ENCODE data around the gene CA10. TPM values are rescaled to one million over a fixed set of nuclear protein-coding genes. Genes with fewer than 3 reads are reported as not detected.

The CA10 gene
- total RNA-seq, 4 donors from 2014 or later = not detected

DNA sequence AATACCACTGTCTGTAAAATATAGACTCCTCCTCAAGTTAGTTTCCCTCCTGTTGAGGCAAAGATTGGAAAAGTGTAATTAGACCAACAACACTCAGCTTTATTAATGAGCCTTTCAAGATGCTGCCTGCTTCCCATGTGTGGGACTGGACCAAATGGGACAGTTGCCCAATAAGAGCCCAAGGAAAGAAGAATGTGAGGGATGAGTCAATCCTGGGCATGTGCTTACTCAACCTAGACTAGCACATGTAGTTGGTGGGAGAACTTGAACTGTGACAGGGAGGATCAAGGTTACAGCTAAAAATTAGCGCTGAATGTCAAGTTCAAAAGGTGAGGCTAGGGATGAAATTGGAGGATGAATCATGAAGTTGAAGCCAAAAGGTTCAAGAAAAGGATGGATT is 435.5 kb downstream of the CA10 start:
- TF ChIP-seq, protein P1, sequence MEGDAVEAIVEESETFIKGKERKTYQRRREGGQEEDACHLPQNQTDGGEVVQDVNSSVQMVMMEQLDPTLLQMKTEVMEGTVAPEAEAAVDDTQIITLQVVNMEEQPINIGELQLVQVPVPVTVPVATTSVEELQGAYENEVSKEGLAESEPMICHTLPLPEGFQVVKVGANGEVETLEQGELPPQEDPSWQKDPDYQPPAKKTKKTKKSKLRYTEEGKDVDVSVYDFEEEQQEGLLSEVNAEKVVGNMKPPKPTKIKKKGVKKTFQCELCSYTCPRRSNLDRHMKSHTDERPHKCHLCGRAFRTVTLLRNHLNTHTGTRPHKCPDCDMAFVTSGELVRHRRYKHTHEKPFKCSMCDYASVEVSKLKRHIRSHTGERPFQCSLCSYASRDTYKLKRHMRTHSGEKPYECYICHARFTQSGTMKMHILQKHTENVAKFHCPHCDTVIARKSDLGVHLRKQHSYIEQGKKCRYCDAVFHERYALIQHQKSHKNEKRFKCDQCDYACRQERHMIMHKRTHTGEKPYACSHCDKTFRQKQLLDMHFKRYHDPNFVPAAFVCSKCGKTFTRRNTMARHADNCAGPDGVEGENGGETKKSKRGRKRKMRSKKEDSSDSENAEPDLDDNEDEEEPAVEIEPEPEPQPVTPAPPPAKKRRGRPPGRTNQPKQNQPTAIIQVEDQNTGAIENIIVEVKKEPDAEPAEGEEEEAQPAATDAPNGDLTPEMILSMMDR (IDR thresholded peaks at IDR 0.05) = no peak
- TF ChIP-seq EP300 (IDR thresholded peaks at IDR 0.05) = no peak
- TF ChIP-seq POLR2A (IDR thresholded peaks at IDR 0.05; ENCODE audit: low read depth) = no peak
- no peak for TF ChIP-seq POLR2AphosphoS5 (IDR thresholded peaks at IDR 0.05)
- H3K36me3 ChIP-seq = no peaks in the 10 kb centered on the region
- peaks cover 0 to 17% (median 13%) of the 10 kb centered on the region in 4 donors for H3K4me1 ChIP-seq
- no peaks in the 10 kb centered on the region for H3K27me3 ChIP-seq
- DNase-seq (ENCODE audit: extremely low spot score) = no peak
- WGBS = 96% methylated on average over 1 of the region's 1 CpG
- H3K4me3 ChIP-seq = no peak overlapping the region
- H3K27ac ChIP-seq (replicated peaks in 1 of 4) = no peak overlapping the region
- intact Hi-C loops (cut with DNase I) = no loop called here
- H3K9me3 ChIP-seq = no peaks in the 10 kb centered on the region

DNA sequence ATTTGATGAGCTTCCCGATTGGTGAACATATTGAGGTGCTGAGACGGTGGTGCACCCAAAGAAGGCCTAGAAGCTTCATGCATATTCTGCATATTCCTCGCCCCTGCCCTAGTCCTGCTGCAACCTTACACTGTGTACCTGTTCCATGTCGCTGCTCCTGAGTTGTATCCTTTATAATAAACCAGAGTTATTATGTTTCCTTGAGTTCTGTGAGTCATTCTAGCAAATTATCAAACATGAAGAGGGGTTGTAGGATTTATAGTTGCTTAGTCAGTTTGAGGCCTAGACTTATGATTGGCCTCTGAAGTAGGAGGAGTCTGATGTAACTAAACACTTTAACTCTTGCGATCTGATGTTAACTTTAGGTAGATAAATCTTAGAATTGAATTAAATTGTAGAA is 436.8 kb downstream of the CA10 start:
- intact Hi-C loops (cut with DNase I) = no loop called here
- Histone ChIP-seq H3K4me1 (peaks cover 0 to 17% (median 13%) of the 10 kb centered on the region in 4 donors), H3K27me3 (no peaks in the 10 kb centered on the region), H3K9me3 (no peaks in the 10 kb centered on the region), H3K27ac (replicated peaks in 1 of 4) (no peak overlapping the region), H3K36me3 (no peaks in the 10 kb centered on the region), H3K4me3 (no peak overlapping the region)
- no peak for DNase-seq (ENCODE audit: extremely low spot score)
- WGBS = 91% methylated on average over 5 of the region's 5 CpGs
- TF ChIP-seq, protein P1 (IDR thresholded peaks at IDR 0.05) = no peak
- no peak for TF ChIP-seq POLR2AphosphoS5 (IDR thresholded peaks at IDR 0.05)
- no peak for TF ChIP-seq POLR2A (IDR thresholded peaks at IDR 0.05; ENCODE audit: low read depth)
- no peak for TF ChIP-seq EP300 (IDR thresholded peaks at IDR 0.05)

DNA sequence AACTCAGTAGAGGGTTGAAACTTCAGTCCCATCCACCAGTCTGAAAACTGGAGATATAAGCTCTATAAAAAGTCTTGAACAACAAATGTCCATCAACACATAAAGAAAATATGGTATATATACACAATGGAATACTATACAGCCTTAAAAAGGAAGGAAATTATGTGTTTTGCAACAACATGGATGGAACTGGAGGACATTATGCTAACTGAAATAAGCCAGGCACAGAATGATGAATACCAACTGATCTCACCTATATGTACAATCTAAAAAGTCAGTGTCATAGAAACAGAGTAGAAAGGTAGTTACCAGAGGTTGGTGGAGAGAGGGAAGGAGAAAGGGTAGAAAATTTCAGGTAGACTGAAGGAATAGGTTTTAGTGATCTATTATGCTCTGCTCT is 438.1 kb downstream of the CA10 start:
- Histone ChIP-seq H3K36me3 (no peaks in the 10 kb centered on the region), H3K9me3 (no peaks in the 10 kb centered on the region), H3K4me1 (peaks cover 0 to 17% (median 13%) of the 10 kb centered on the region in 4 donors), H3K27me3 (no peaks in the 10 kb centered on the region), H3K27ac (replicated peaks in 1 of 4) (no peak overlapping the region), H3K4me3 (no peak overlapping the region)
- TF ChIP-seq POLR2A (IDR thresholded peaks at IDR 0.05; ENCODE audit: low read depth) (no peak), POLR2AphosphoS5 (IDR thresholded peaks at IDR 0.05) (no peak)
- TF ChIP-seq, protein P1 (IDR thresholded peaks at IDR 0.05) = no peak
- no peak for DNase-seq (ENCODE audit: extremely low spot score)
- intact Hi-C loops (cut with DNase I) = no loop called here

DNA sequence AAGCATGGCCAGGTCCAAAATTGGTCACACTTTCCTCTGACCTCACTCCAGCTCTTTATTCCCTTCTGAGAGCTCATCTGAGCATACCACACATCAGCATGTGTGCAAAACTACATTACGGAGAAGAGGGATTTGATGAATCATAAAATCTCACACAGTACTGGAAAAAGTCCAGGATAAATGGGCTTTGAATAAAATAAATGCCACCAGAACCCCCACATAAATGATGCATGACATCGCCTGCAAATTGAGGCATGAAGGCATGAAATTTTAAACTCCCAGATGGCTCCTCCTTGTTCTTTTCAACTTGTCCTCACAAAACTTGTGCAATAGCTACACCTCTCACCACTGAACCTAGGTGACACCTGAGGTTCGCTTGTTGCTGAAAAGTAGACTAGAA is 439.5 kb downstream of the CA10 start:
- Histone ChIP-seq H3K4me1 (peaks cover 0 to 12% (median 6%) of the 10 kb centered on the region in 4 donors), H3K27me3 (no peaks in the 10 kb centered on the region), H3K36me3 (no peaks in the 10 kb centered on the region), H3K9me3 (no peaks in the 10 kb centered on the region), H3K27ac (replicated peaks in 1 of 4) (no peak overlapping the region), H3K4me3 (no peak overlapping the region)
- TF ChIP-seq, protein P1 (IDR thresholded peaks at IDR 0.05) = no peak
- TF ChIP-seq POLR2AphosphoS5 (IDR thresholded peaks at IDR 0.05) (no peak), POLR2A (IDR thresholded peaks at IDR 0.05; ENCODE audit: low read depth) (no peak), EP300 (IDR thresholded peaks at IDR 0.05) (no peak)
- no peak for DNase-seq (ENCODE audit: extremely low spot score)
- intact Hi-C loops (cut with DNase I) = no loop called here
- 64% methylated on average over 3 of the region's 3 CpGs for WGBS

DNA sequence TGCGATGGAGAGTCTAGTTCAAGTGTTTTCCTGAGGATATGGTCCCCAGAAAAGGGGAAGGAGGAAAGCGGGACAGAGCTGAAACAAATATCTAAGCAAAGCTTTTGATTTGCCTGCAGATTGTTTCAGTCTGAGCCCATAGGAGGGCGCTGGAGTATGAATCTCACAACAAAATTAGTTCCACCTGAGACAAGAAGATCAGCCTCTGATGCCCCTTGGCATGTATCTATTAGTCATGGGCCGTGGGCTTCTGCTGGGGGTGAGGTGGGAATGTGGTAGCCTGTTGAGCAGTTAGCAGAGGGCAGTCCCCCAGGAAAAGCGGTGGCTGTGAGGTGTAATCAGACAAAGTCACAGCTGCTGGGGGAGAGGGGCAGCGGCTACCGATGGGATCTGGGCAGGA is 446.9 kb downstream of the CA10 start:
- TF ChIP-seq, protein P1 (IDR thresholded peaks at IDR 0.05) = no peak
- TF ChIP-seq POLR2A (IDR thresholded peaks at IDR 0.05; ENCODE audit: low read depth) (no peak), EP300 (IDR thresholded peaks at IDR 0.05) (no peak), POLR2AphosphoS5 (IDR thresholded peaks at IDR 0.05) (no peak)

More for the DNA sequence above, 446.9 kb downstream of the CA10 start:
- Histone ChIP-seq H3K36me3 (no peaks in the 10 kb centered on the region), H3K9me3 (no peaks in the 10 kb centered on the region), H3K27ac (replicated peaks in 1 of 4) (no peak overlapping the region), H3K27me3 (no peaks in the 10 kb centered on the region), H3K4me3 (no peak overlapping the region), H3K4me1 (peaks cover 0 to 2% (median 0%) of the 10 kb centered on the region in 4 donors)
- 85% methylated on average over 7 of the region's 7 CpGs for WGBS
- intact Hi-C loops (cut with DNase I) = no loop called here
- no peak for DNase-seq (ENCODE audit: extremely low spot score)
